Esophagus (tissue), 2 donors: ENCODE results near the gene CTDNEP1. TPM values are rescaled to one million over a fixed set of nuclear protein-coding genes. Genes with fewer than 3 reads are reported as not detected.

ENCODE experiments used
- H3K27ac ChIP-seq, 2 donors: one replicate each; pipeline ENCODE4 v1.5.1; 2013; ENCODE audit warnings: low read depth in 2 of 2, mild to moderate bottlenecking in 2 of 2, inconsistent platforms in 1 of 2, low read length in 1 of 2, moderate library complexity in 1 of 2
- H3K27me3 ChIP-seq, 2 donors: one replicate each; pipeline ENCODE4 v1.6.1; 2013; ENCODE audit warnings: low read length in 2 of 2, control low read depth in 1 of 2, mild to moderate bottlenecking in 1 of 2; ENCODE audit not compliant: insufficient read depth in 2 of 2, control insufficient read depth in 1 of 2
- H3K36me3 ChIP-seq, 2 donors: one replicate each; pipeline ENCODE4 v1.6.1; 2013; ENCODE audit warnings: low read length in 1 of 2; ENCODE audit not compliant: control insufficient read depth in 2 of 2, insufficient read depth in 2 of 2
- H3K4me1 ChIP-seq, 2 donors: one replicate each; pipeline ENCODE4 v1.6.1; 2013; ENCODE audit warnings: low read length in 1 of 2; ENCODE audit not compliant: control insufficient read depth in 2 of 2, insufficient read depth in 2 of 2
- H3K4me3 ChIP-seq, 2 donors: one replicate each; pipeline ENCODE4 v1.5.1; 2013; ENCODE audit warnings: low read length in 2 of 2, mild to moderate bottlenecking in 2 of 2, low read depth in 1 of 2, moderate library complexity in 1 of 2
- H3K9me3 ChIP-seq, 2 donors: one replicate each; pipeline ENCODE4 v1.6.1; 2013; ENCODE audit warnings: mild to moderate bottlenecking in 2 of 2, low read depth in 1 of 2, low read length in 1 of 2, moderate library complexity in 1 of 2; ENCODE audit not compliant: control insufficient read depth in 2 of 2, insufficient read depth in 1 of 2
- WGBS, 2 donors: extraction: QIAGEN DNeasy Blood & Tissue Kit; methylation state at CpG; one replicate each; pipeline ENCODE4 v1.1.7; 2013; 5-methylcytosine and 5-hydroxymethylcytosine counted together
- polyA plus RNA-seq, 2 donors: library from polyadenylated mRNA; stranded (reverse); fragments of 200-250 nt; gene quantifications; one replicate each; pipeline ENCODE4 v1.2.3, GENCODE V29; 2013
- donor health status: healthy with polysubstance abuse.
- donor health status: Bipolar disorder and iron deficiency.

Gene CTDNEP1
- polyA plus RNA-seq, 2 donors, result 42.4 to 58.5 TPM

GRCh38 chr17:7234083-7234951 is 17.2 kb downstream of the CTDNEP1 start, which contains the start of gene DVL2:
DVL2 (minus strand) TSS chr17:7234517; CDS start chr17:7234262, 255 bp downstream.
- H3K27ac ChIP-seq, result peak within 1 kb of the TSS; percentile 82 to 95
- no peaks in the 10 kb centered on the region for H3K9me3 ChIP-seq
- peak within 1 kb of the TSS; percentile 64 to 82 for H3K4me3 ChIP-seq
- H3K36me3 ChIP-seq, result peaks cover 2 to 19% of the 10 kb centered on the region in 2 donors
- WGBS, 2 donors, result 1% methylated on average over 66 to 72 of the region's 72 CpGs
- H3K4me1 ChIP-seq, result peaks cover 3 to 10% of the 10 kb centered on the region in 2 donors
- no peaks in the 10 kb centered on the region for H3K27me3 ChIP-seq

- H3K27me3 ChIP-seq, result no peaks in the 10 kb centered on the region
- peaks cover 3 to 15% of the 10 kb centered on the region in 2 donors for H3K4me1 ChIP-seq
- H3K4me3 ChIP-seq, result peak overlapping the region; percentile 64 to 82
- H3K36me3 ChIP-seq, result peaks cover 2 to 25% of the 10 kb centered on the region in 2 donors
- whole genome bisulfite sequencing, 2 donors, result 0 to 1% methylated on average over 9 of the region's 9 CpGs
- H3K9me3 ChIP-seq, result no peaks in the 10 kb centered on the region
- H3K27ac ChIP-seq, result peak overlapping the region; percentile 82 to 95
These were observed 17.8 kb downstream of the CTDNEP1 start for GRCh38 chr17:7233701-7234082.

GRCh38 chr17:7232114-7232513 is 19.4 kb downstream of the CTDNEP1 start:
- no peak overlapping the region for H3K4me3 ChIP-seq
- 62 to 75% methylated on average over 5 of the region's 5 CpGs for WGBS, 2 donors
- peaks cover 10 to 15% of the 10 kb centered on the region in 2 donors for H3K4me1 ChIP-seq
- no peaks in the 10 kb centered on the region for H3K27me3 ChIP-seq
- no peak overlapping the region for H3K27ac ChIP-seq
- peaks cover 2 to 30% of the 10 kb centered on the region in 2 donors for H3K36me3 ChIP-seq
- H3K9me3 ChIP-seq, result no peaks in the 10 kb centered on the region

DNA sequence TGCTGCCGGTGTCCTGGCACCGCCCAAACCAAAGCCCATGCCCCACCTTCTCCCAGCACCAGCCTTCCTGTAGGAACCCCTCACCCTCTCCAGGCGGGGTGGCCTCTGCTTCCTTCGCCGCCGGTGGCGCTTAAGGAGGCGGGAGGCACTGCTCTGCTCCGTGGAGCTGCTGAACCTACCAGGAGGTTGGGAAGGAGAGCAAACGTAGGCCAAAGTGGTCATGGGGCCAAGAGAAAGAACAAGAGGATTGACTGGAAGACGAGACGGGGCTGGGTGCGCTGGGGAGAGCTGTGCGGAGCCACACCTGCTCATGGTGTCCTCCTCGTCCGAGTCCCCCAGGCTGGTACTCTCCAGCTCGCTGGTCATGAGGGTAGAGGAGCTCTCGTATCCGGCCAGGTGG is 22.0 kb downstream of the CTDNEP1 start:
- no peaks in the 10 kb centered on the region for H3K27me3 ChIP-seq
- WGBS, 2 donors, result 94 to 96% methylated on average over 19 of the region's 19 CpGs
- peaks cover 8 to 10% of the 10 kb centered on the region in 2 donors for H3K4me1 ChIP-seq
- H3K27ac ChIP-seq, result peak overlapping the region; percentile 75 to 90
- H3K4me3 ChIP-seq, result no peak overlapping the region
- H3K36me3 ChIP-seq, result peaks cover 9 to 40% of the 10 kb centered on the region in 2 donors
- H3K9me3 ChIP-seq, result no peaks in the 10 kb centered on the region

- Histone ChIP-seq H3K4me1 (peaks cover 8 to 10% of the 10 kb centered on the region in 2 donors), H3K9me3 (no peaks in the 10 kb centered on the region), H3K27ac (peak overlapping the region; percentile 75 to 90), H3K27me3 (no peaks in the 10 kb centered on the region), H3K36me3 (peaks cover 13 to 44% of the 10 kb centered on the region in 2 donors), H3K4me3 (no peak overlapping the region)
- 80 to 87% methylated on average over 14 of the region's 14 CpGs for WGBS, 2 donors
These were observed 22.6 kb downstream of the CTDNEP1 start for GRCh38 chr17:7228920-7229319.

DNA sequence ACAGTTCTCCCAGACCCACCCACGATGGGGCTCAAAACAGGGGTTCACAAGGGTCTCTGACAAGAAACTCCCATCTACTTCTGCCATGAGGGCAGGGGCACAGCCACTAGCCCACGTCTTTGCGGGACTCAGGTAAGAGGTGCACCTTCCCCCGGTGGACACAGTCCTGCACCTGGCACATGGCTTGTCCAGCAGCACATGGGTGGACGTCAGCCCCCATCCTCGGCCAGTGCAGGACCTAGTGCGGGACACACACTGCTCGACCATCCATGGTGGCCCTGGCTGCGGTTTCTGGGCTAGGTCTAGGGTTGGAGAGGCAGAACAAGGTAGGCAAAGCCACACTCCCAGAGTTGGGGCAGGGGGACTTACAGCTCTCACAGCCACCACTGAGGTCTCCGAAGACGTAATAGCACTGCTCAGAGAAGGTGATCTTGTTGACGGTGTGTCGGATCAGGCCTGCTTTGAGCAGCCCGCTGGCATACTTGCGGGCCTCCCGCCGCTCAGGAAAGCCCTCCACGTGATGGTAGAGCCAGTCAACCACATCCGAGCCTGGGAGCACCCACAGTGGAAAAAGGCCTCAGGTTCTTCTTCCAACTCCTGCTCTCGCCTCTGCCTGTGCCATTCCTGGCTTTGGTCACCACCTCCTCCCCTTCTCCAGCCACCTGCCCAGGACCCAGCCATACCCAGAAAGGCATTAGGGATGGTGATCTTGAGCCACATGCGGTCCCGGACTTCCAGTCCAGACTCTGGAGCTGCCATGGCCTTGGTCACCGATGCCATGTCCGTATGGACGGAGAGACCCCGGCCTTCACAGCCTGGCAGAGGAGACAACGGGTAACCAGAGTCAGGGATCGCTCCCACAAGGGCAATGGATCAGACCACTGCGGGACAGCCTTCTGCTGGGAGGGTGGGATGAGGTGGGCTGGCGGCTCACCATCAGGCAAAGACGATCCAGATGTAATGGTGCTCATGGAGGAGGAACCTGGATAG is 24.5 kb downstream of the CTDNEP1 start:
- Histone ChIP-seq H3K27ac (peak overlapping the region in 1 of 2 donors; percentile 90), H3K9me3 (no peaks in the 10 kb centered on the region), H3K4me3 (no peak overlapping the region), H3K4me1 (peaks cover 8 to 10% of the 10 kb centered on the region in 2 donors), H3K27me3 (no peaks in the 10 kb centered on the region), H3K36me3 (peaks cover 25 to 62% of the 10 kb centered on the region in 2 donors)
- 92 to 94% methylated on average over 31 of the region's 31 CpGs for WGBS, 2 donors

DNA sequence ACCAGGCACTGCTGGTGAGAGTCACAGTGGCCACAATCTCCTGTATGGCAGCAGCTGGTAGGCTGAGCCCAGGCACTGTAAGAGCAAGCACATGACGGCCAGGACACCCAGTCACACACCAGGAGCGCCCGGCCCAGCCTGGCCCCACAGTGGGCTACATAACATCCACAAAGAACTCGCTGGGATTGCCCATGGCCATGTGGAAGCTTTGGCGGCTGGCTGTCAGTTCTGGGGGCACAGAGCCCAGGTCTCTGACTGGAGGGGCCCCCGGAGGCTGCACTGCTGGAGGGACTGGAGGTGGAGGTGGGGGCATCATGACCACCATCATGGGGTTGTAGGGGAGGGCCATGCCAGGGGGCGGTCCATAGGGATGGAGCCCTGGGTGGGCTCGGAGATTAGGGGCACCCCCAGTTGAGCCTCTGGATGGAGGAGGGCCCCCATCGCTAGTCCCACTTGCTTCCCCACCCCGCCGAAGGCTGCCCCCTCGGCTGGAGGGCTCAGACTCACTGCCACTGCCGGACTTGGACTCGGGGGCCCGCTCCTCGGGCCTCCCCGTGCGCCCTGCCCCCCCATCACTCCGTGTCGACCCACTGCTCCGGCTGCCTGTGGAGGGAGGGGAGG is 25.7 kb downstream of the CTDNEP1 start:
- H3K27ac ChIP-seq, result peak overlapping the region; percentile 12 to 27
- 71 to 80% methylated on average over 21 of the region's 21 CpGs for WGBS, 2 donors
- H3K36me3 ChIP-seq, result peaks cover 25 to 70% of the 10 kb centered on the region in 2 donors

DNA sequence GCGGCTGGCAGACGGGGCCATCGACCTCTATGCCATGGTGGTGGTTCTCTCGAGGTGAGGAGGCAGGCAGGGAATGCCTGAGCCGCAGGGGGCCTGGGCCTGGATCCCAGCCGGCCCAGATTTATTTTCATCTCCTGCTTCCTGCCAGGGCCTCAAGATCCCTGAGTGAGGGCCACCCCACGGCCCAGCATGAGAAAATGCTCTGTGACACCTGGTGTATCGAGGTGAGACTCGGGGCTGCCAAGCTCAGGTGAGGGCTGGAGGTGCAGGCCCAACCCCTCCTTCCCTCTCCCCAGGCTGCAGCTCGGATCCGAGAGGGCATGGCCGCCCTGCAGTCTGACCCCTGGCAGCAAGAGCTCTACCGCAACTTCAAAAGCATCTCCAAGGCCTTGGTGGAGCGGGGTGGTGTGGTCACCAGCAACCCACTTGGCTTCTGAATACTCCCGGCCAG is 26.8 kb downstream of the CTDNEP1 start:
- peaks cover 23 to 64% of the 10 kb centered on the region in 2 donors for H3K36me3 ChIP-seq
- peak overlapping the region; percentile 29 to 72 for H3K27ac ChIP-seq
- no peaks in the 10 kb centered on the region for H3K9me3 ChIP-seq
- peaks cover 15 to 16% of the 10 kb centered on the region in 2 donors for H3K4me1 ChIP-seq
- H3K27me3 ChIP-seq, result no peaks in the 10 kb centered on the region
- no peak overlapping the region for H3K4me3 ChIP-seq
- 64 to 69% methylated on average over 15 of the region's 15 CpGs for WGBS, 2 donors

More for the DNA sequence above, 25.7 kb downstream of the CTDNEP1 start:
- Histone ChIP-seq H3K27me3 (no peaks in the 10 kb centered on the region), H3K4me3 (no peak overlapping the region), H3K4me1 (peaks cover 16 to 18% of the 10 kb centered on the region in 2 donors), H3K9me3 (no peaks in the 10 kb centered on the region)

GRCh38 chr17:7224110-7224509 is 27.4 kb downstream of the CTDNEP1 start:
- H3K27ac ChIP-seq, result peak overlapping the region in 1 of 2 donors; percentile 40
- no peaks in the 10 kb centered on the region for H3K9me3 ChIP-seq
- H3K4me1 ChIP-seq, result peaks cover 13 to 15% of the 10 kb centered on the region in 2 donors
- H3K27me3 ChIP-seq, result no peaks in the 10 kb centered on the region
- no peak overlapping the region for H3K4me3 ChIP-seq
- peaks cover 23 to 58% of the 10 kb centered on the region in 2 donors for H3K36me3 ChIP-seq
- WGBS, 2 donors, result 77 to 85% methylated on average over 9 to 10 of the region's 10 CpGs
